ENCODE results near the gene PDE7B.

PDE7B gene

GRCh38 chr6:135883045-135883444 is 31.5 kb downstream of the PDE7B start:
- TF ChIP-seq CTCF (IDR thresholded peaks at IDR 0.05) = no peak
- no peak for DNase-seq (ENCODE audit: low spot score)
- H3K27ac ChIP-seq = no peak overlapping the region
- no peak overlapping the region for H3K4me3 ChIP-seq

GRCh38 chr6:135883536-135883935 is 32.0 kb downstream of the PDE7B start:
- no peak for TF ChIP-seq CTCF (IDR thresholded peaks at IDR 0.05)
- Histone ChIP-seq H3K4me3 (no peak overlapping the region), H3K27ac (no peak overlapping the region)
- DNase-seq (ENCODE audit: low spot score) = no peak

- Histone ChIP-seq H3K27ac (no peak overlapping the region), H3K4me3 (no peak overlapping the region)
- DNase-seq (ENCODE audit: low spot score) = no peak
- TF ChIP-seq CTCF (IDR thresholded peaks at IDR 0.05) = no peak
These were observed 32.6 kb downstream of the PDE7B start for GRCh38 chr6:135884136-135884535.

- no peak for TF ChIP-seq CTCF (IDR thresholded peaks at IDR 0.05)
- DNase-seq (ENCODE audit: low spot score) = no peak
- Histone ChIP-seq H3K4me3 (no peak overlapping the region), H3K27ac (no peak overlapping the region)
These were observed 35.6 kb downstream of the PDE7B start for GRCh38 chr6:135887069-135887468.

GRCh38 chr6:135888818-135889217 is 37.3 kb downstream of the PDE7B start:
- DNase-seq (ENCODE audit: low spot score) = no peak
- no peak overlapping the region for H3K27ac ChIP-seq
- H3K4me3 ChIP-seq = no peak overlapping the region
- TF ChIP-seq CTCF (IDR thresholded peaks at IDR 0.05) = no peak

- Histone ChIP-seq H3K4me3 (no peak overlapping the region), H3K27ac (no peak overlapping the region)
- DNase-seq (ENCODE audit: low spot score) = no peak
- no peak for TF ChIP-seq CTCF (IDR thresholded peaks at IDR 0.05)
These were observed 39.4 kb downstream of the PDE7B start for GRCh38 chr6:135890876-135891275.

- DNase-seq (ENCODE audit: low spot score) = no peak
- no peak for TF ChIP-seq CTCF (IDR thresholded peaks at IDR 0.05)
- no peak overlapping the region for H3K27ac ChIP-seq
- no peak overlapping the region for H3K4me3 ChIP-seq
These were observed 40.2 kb downstream of the PDE7B start for GRCh38 chr6:135891710-135892109.
